ENCODE data around the gene GRB10. TPM values are rescaled to one million over a fixed set of nuclear protein-coding genes. Genes with fewer than 3 reads are reported as not detected.

GRB10 gene
- total and polyA plus RNA-seq, 11 donors = 14.7 to 38.2 (median 28.0) TPM

GRCh38 chr7:50651271-50651989 is 131.3 kb downstream of the GRB10 start:
- peaks cover 0 to 17% (median 0%) of the 10 kb centered on the region in 9 donors for H3K36me3 ChIP-seq
- no peak overlapping the region for H3K27ac ChIP-seq
- no peak overlapping the region for H3K4me3 ChIP-seq
- WGBS, 4 donors = 85 to 88% (median 86%) methylated on average over 9 of the region's 9 CpGs
- intact Hi-C loops (cut with DNase I) = no loop called here
- ATAC-seq (no peak), DNase-seq (no peak)
- no peaks in the 10 kb centered on the region for H3K9me3 ChIP-seq
- no peak for TF ChIP-seq POLR2A (IDR thresholded peaks at IDR 0.05)
- no peak for TF ChIP-seq CTCF (IDR thresholded peaks at IDR 0.05)
- peaks cover 14 to 60% (median 37%) of the 10 kb centered on the region in 12 donors for H3K4me1 ChIP-seq
- no peaks in the 10 kb centered on the region for H3K27me3 ChIP-seq

DNA sequence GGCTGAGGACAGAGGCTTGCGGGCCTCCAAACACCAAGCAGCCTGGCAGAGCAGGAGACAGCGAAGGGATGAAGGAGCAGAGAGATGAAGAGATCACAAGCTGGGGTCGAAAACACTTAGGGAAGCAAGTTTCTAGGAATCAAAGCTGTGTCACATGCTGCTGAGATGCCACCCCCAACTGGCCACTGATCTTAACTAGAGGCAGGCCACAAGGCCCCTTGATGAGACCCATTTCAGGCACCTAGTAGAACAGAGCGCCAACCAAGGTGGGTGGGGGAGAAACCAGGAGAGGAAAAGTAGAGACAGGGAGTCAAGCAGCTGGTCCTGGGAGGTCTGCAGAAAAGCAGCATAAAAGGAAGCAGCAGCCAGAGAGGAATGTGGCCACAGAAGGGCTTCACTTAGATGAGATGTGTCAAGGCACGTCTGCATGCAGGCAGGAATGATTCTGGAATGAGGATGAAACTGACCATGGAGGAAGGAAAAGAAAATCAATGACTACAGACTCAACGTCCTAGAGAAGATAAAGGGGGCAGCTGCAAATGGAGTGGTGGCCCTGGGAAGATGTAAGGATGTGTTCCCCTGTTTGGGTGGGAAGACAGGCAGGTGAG is 132.5 kb downstream of the GRB10 start:
- TF ChIP-seq CTCF (IDR thresholded peaks at IDR 0.05) (no peak), POLR2A (IDR thresholded peaks at IDR 0.05) (no peak)
- Histone ChIP-seq H3K27ac (peak overlapping the region in 1 of 12 donors; percentile 8), H3K36me3 (peaks cover 0 to 17% (median 0%) of the 10 kb centered on the region in 9 donors), H3K27me3 (no peaks in the 10 kb centered on the region), H3K4me1 (peaks cover 3 to 49% (median 26%) of the 10 kb centered on the region in 12 donors), H3K4me3 (no peak overlapping the region), H3K9me3 (no peaks in the 10 kb centered on the region)
- WGBS, 4 donors = 90 to 95% (median 92%) methylated on average over 6 of the region's 6 CpGs
- intact Hi-C loops (cut with DNase I) = no loop called here
- no peak for DNase-seq
- no peak for ATAC-seq

DNA sequence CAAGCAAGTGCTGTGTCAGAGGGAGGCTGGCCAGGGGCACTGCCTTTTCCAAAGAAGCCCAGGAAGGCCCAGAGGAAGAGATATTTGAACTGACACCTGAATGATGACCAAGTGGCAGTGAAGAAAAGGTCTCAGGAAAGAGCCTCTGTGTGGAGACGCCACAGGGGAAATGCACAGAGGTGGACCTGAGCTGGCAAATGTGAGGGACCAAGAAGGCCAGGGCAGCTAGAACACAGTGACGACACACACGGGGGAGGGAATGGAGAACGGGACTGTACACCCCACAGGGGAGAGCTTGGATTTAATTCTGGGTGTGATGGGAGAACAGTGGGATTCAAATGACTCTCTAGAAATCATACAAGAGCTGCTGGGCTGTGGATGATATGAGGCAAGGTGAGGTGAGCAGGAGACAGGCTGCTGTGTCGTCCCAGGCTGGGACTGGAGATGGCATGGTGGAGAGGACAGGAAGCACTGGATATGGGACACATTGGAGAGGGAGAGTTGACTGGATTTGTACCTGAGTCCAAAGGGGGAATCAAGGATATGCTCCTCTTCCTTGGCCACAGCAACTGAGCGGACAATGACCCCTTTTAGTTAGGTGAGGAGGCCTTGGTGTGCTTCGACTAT is 133.3 kb downstream of the GRB10 start:
- ATAC-seq = no peak
- WGBS, 4 donors = 94 to 98% (median 95%) methylated on average over 7 of the region's 7 CpGs

More for the DNA sequence above, 133.3 kb downstream of the GRB10 start:
- intact Hi-C loops (cut with DNase I) = no loop called here
- Histone ChIP-seq H3K27me3 (no peaks in the 10 kb centered on the region), H3K4me1 (peaks cover 3 to 45% (median 21%) of the 10 kb centered on the region in 12 donors), H3K4me3 (no peak overlapping the region), H3K27ac (peak overlapping the region in 3 of 12 donors; percentile 8 to 37 (median 27)), H3K9me3 (no peaks in the 10 kb centered on the region), H3K36me3 (peaks cover 0 to 17% (median 0%) of the 10 kb centered on the region in 9 donors)
- no peak for TF ChIP-seq CTCF (IDR thresholded peaks at IDR 0.05)
- no peak for TF ChIP-seq POLR2A (IDR thresholded peaks at IDR 0.05)
- no peak for DNase-seq
